Measurements from ENCODE around the gene TMEM95.

TMEM95 gene

GRCh38 chr17:7398612-7399011, 43.7 kb downstream of the TMEM95 start:
- TF ChIP-seq CTCF (conservative IDR thresholded peaks at IDR 0.05; ENCODE audit: low read length) = no peak
- DNase-seq (ENCODE audit: low read depth) = no peak
- H3K4me3 ChIP-seq (ENCODE audit: low read length) = no peak overlapping the region

GRCh38 chr17:7403043-7403726, 48.2 kb downstream of the TMEM95 start:
- no peak for TF ChIP-seq CTCF (conservative IDR thresholded peaks at IDR 0.05; ENCODE audit: low read length)
- no peak for DNase-seq (ENCODE audit: low read depth)
- H3K4me3 ChIP-seq (ENCODE audit: low read length) = peak overlapping the region; percentile 79

GRCh38 chr17:7403727-7403976, 48.7 kb downstream of the TMEM95 start:
- no peak for DNase-seq (ENCODE audit: low read depth)
- H3K4me3 ChIP-seq (ENCODE audit: low read length) = peak overlapping the region; percentile 79
- TF ChIP-seq CTCF (conservative IDR thresholded peaks at IDR 0.05; ENCODE audit: low read length) = no peak

- DNase-seq (ENCODE audit: low read depth) = peak; percentile 99
- no peak for TF ChIP-seq CTCF (conservative IDR thresholded peaks at IDR 0.05; ENCODE audit: low read length)
- H3K4me3 ChIP-seq (ENCODE audit: low read length) = peak within 1 kb of the TSS; percentile 80
These were observed 49.2 kb downstream of the TMEM95 start, which contains the start of gene TMEM256 for GRCh38 chr17:7403977-7404736. TMEM256 (minus strand) TSS chr17:7404097; CDS start chr17:7404084, 13 bp downstream.

GRCh38 chr17:7404737-7405349, 49.9 kb downstream of the TMEM95 start:
- no peak for TF ChIP-seq CTCF (conservative IDR thresholded peaks at IDR 0.05; ENCODE audit: low read length)
- peak overlapping the region; percentile 80 for H3K4me3 ChIP-seq (ENCODE audit: low read length)
- DNase-seq (ENCODE audit: low read depth) = no peak

- DNase-seq (ENCODE audit: low read depth) = no peak
- TF ChIP-seq CTCF (conservative IDR thresholded peaks at IDR 0.05; ENCODE audit: low read length) = no peak
- H3K4me3 ChIP-seq (ENCODE audit: low read length) = peak overlapping the region; percentile 80
These were observed 50.6 kb downstream of the TMEM95 start for GRCh38 chr17:7405350-7406234.
